ENCODE data around the gene ZNF488.

GRCh38 chr10:47348661-47349470 lies 35.2 kb downstream of the ZNF488 start:
- no peak for TF ChIP-seq CTCF (IDR thresholded peaks at IDR 0.05)
- TF ChIP-seq RAD21 (conservative IDR thresholded peaks at IDR 0.05 in 1 of 2, IDR thresholded peaks at IDR 0.05 in 1 of 2), result no peak
- TF ChIP-seq USF2 (IDR thresholded peaks at IDR 0.05), result no peak

All from A549 (cell line).